ENCODE data around the gene PLEKHH2.

PLEKHH2 gene

DNA sequence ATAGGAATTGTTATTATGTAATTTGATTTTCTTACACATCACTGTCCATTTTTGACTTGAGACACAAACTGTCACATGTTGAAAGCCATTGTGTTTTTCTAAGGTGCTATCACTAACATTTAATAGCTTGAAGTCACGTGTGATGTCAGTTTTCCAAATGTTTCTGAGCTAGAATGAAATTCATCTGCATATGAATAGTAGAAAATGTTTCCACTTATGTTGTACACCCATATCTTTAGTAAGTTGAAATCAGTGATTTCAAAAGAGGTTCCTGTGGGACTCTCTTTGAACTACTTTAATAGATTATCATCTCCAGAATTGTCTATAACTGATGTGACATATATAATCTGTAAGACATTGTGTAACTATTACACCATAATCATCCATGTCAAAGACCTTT lies 173.8 kb downstream of the PLEKHH2 start:
- TF ChIP-seq, protein P1, sequence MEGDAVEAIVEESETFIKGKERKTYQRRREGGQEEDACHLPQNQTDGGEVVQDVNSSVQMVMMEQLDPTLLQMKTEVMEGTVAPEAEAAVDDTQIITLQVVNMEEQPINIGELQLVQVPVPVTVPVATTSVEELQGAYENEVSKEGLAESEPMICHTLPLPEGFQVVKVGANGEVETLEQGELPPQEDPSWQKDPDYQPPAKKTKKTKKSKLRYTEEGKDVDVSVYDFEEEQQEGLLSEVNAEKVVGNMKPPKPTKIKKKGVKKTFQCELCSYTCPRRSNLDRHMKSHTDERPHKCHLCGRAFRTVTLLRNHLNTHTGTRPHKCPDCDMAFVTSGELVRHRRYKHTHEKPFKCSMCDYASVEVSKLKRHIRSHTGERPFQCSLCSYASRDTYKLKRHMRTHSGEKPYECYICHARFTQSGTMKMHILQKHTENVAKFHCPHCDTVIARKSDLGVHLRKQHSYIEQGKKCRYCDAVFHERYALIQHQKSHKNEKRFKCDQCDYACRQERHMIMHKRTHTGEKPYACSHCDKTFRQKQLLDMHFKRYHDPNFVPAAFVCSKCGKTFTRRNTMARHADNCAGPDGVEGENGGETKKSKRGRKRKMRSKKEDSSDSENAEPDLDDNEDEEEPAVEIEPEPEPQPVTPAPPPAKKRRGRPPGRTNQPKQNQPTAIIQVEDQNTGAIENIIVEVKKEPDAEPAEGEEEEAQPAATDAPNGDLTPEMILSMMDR (IDR thresholded peaks at IDR 0.05; ENCODE audit: insufficient read depth, low read length, missing control alignments), result no peak
- no peak for DNase-seq (ENCODE audit: low read depth, low spot score)
- ChIA-PET POLR2A (no interaction called here), CTCF (no interaction called here)
- no peak overlapping the region for H3K4me3 ChIP-seq (ENCODE audit: low read depth, low read length)

DNA sequence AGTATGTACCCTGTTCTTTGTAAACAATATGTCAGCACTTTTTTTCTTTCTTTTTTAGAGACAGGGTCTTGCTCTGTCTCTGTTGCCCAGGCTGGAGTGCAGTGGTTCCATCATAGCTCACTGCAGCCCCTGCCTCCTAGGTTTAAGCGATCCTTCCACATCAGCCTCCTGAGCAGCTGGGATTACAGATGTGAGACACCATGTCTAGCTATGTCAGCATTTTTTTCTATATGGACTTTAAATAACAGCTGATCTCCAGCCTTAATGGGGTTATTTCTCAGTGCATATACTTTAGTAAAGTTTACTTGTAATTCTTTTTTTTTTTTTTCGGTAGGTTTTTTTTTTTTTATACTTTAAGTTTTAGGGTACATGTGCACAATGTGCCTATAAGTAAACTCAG lies 174.9 kb downstream of the PLEKHH2 start:
- ChIA-PET CTCF (no interaction called here), POLR2A (no interaction called here)
- no peak overlapping the region for H3K4me3 ChIP-seq (ENCODE audit: low read depth, low read length)
- no peak for DNase-seq (ENCODE audit: low read depth, low spot score)
- TF ChIP-seq, protein P1 (IDR thresholded peaks at IDR 0.05; ENCODE audit: insufficient read depth, low read length, missing control alignments), result no peak

DNA sequence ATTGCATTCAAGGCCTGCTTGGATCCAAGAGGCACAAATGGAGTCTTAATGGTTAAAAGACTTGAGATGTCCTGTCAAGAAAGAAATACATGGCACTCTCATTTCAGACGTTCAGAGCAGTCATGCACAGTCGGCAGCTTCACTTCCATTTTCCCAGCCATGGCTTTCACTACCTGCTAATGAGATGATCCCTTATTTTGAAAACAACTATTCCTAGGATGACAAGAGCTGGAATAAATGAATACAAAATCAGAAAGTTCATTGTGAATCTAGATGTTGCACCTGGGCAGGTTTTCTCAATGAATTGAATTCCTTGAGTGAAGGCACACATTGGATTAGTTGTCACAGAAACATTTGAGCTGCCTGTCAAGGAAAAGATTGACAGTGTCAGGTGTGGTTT lies 175.9 kb downstream of the PLEKHH2 start:
- ChIA-PET CTCF (no interaction called here), POLR2A (no interaction called here)
- H3K4me3 ChIP-seq (ENCODE audit: low read depth, low read length), result no peak overlapping the region
- TF ChIP-seq, protein P1 (IDR thresholded peaks at IDR 0.05; ENCODE audit: insufficient read depth, low read length, missing control alignments), result no peak
- no peak for DNase-seq (ENCODE audit: low read depth, low spot score)

DNA sequence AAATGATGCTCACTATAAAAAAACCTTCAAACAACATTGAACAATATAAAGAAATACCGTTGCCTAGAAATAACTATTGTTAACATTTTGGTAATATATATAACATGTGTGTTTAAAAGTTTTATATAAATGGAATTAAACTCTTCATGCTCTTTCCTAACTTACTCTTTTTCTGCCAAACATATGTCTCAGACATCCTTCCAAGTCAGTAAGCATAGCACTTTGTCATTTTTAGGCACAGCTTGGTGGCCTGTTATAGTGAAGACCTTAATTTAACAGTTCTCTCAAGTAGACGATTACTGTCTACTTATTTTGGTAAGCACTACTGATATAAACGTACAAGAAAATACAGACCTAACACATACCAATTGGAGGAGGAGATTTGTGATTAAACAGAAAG lies 177.7 kb downstream of the PLEKHH2 start:
- ChIA-PET POLR2A (no interaction called here), CTCF (no interaction called here)
- TF ChIP-seq, protein P1 (IDR thresholded peaks at IDR 0.05; ENCODE audit: insufficient read depth, low read length, missing control alignments), result no peak
- no peak overlapping the region for H3K4me3 ChIP-seq (ENCODE audit: low read depth, low read length)
- DNase-seq (ENCODE audit: low read depth, low spot score), result no peak
